Activated CD4-positive, alpha-beta T cell treated with anti-CD3 and anti-CD28 coated beads, Interleukin-2, amount 50 U/mL, for 24 hours (primary cell): ENCODE results near the gene DUOX1.

Source experiments
- DNase-seq, 2 donors: peaks; one replicate each; pipeline ENCODE4 v3.0.0-alpha.2; 2020; ENCODE audit warnings: low read depth in 1 of 2, low spot score in 1 of 2

The DUOX1 gene

DNA sequence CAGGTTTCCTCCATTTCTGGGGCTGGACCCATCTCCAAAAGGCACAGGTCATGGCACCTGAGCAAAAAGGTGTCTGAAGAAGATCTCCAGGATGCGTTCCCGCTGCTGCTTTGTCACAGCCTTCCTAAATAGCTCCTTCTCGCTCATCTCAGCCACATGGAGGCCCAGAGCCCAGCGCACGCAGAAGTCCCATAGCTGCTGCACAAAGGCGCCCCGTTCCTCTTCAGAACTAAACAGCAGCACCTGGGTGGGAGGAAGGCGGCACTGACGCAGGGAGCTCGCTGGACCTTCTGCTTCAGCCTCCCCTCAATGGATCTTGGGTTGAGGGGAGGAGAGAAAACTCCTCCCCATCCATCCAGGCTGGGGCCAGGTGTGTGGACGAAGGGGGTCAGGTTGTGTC, 24.2 kb upstream of the DUOX1 start:
- no peak for DNase-seq

DNA sequence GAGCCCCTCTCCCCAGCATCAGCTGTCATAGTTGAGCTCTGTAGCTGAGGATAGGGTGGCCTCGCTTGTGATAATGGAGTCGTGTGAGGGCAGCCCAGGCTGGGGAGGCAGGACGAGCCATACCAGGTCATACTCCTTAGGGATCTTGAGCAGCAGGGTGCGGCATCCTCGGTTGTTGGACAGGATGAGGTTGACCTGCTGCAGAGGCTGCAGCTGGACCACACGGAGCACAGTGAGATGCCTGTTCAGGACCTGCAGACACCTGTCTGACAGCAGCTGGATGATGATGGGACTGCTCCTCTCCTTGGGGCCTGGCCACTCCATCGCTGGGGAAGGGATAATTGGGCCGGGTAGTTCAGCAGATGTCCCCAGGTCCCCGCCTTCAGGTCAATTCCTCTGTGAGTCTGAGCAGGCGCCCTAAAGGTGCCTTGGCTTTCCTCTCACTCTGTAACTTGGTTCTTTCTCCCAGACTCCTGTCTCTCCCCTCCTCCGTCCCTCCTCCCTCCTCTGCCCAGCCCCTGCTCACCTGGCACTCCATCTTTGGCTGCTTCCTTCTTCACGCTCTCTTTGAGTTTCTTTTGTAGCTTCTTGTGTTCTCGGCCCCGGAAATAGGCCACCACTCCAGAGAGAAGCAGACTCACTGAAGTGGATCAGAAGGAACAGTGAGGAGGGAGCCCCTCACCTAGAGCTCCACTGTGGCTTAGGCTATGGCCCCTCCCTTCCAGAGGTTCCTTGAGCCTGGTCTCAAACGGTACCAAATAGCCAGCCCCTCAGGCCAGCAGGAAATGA, 23.6 kb upstream of the DUOX1 start:
- DNase-seq: no peak

DNA sequence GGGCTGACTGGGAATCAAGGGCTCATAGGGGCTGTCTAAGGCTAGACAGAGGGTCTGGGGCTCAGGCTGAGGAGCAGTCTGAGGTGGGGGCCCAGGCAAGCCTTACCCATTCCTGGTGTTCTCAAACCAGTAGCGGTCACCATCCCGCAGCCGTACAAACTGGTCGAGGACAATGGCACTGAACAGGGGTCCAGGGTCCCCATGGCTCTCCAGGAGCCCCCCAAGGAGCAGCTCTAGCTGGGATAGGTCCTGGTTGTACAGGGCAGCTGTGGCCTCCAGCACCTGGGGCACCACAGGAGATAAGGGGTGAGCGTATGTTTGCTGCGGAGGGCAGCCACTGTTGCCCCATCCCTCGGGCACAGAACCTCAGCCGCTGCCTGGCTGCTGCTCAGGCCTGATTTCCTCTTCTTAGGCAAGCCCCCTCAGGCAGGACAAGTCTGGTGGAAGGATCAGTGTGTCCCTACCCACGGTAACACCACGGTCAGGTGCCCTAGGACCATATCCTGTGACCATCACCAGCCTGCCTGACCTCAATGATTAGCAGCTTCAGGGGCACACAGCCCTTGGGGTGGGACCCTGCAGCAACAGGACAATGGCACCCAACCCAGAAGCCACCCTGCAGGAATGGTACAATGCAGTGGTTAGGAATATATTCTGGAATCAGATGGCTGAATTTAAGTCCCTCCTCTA, 21.7 kb upstream of the DUOX1 start:
- DNase-seq: no peak

- no peak for DNase-seq
These were observed 19.5 kb upstream of the DUOX1 start for GRCh38 chr15:45110256-45110820.

- DNase-seq: no peak
These were observed 18.2 kb upstream of the DUOX1 start for GRCh38 chr15:45111390-45112142.

GRCh38 chr15:45112143-45112590, 17.6 kb upstream of the DUOX1 start:
- DNase-seq: no peak

GRCh38 chr15:45112591-45113379, 17.0 kb upstream of the DUOX1 start:
- no peak for DNase-seq

- no peak for DNase-seq
These were observed 16.3 kb upstream of the DUOX1 start for GRCh38 chr15:45113380-45113990.

- DNase-seq: no peak
These were observed 15.6 kb upstream of the DUOX1 start, which contains the start of the genes DUOX2 and DUOXA2 for GRCh38 chr15:45114076-45114750. DUOX2 (minus strand) TSS chr15:45114172; CDS start chr15:45113411, 761 bp downstream. DUOXA2 (plus strand) TSS chr15:45114326; CDS start chr15:45114606, 280 bp downstream.

- no peak for DNase-seq
These were observed 15.1 kb upstream of the DUOX1 start for GRCh38 chr15:45114751-45115085.

- DNase-seq: no peak
These were observed 14.4 kb upstream of the DUOX1 start for GRCh38 chr15:45115312-45115820.

DNA sequence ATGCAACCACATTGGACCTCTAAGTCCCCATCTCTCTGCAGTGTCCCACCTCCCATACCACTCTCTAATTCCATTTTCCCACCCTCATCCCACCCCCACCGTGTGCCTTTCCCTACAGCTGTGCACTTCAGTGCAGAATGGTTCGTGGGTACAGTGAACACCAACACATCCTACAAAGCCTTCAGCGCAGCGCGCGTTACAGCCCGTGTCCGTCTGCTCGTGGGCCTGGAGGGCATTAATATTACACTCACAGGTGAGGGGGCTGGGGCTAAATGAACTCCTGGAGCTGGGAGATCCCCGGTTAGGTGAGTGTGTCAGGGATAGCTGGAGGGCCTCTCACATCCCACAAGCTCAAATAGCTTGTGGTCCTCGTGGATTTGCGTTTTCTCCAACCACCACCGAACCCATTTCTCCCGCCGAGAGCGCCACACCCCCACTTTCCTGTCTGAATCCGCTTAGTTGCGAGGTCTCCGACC, 13.8 kb upstream of the DUOX1 start:
- no peak for DNase-seq

GRCh38 chr15:45116482-45117307, 13.1 kb upstream of the DUOX1 start:
- no peak for DNase-seq

DNA sequence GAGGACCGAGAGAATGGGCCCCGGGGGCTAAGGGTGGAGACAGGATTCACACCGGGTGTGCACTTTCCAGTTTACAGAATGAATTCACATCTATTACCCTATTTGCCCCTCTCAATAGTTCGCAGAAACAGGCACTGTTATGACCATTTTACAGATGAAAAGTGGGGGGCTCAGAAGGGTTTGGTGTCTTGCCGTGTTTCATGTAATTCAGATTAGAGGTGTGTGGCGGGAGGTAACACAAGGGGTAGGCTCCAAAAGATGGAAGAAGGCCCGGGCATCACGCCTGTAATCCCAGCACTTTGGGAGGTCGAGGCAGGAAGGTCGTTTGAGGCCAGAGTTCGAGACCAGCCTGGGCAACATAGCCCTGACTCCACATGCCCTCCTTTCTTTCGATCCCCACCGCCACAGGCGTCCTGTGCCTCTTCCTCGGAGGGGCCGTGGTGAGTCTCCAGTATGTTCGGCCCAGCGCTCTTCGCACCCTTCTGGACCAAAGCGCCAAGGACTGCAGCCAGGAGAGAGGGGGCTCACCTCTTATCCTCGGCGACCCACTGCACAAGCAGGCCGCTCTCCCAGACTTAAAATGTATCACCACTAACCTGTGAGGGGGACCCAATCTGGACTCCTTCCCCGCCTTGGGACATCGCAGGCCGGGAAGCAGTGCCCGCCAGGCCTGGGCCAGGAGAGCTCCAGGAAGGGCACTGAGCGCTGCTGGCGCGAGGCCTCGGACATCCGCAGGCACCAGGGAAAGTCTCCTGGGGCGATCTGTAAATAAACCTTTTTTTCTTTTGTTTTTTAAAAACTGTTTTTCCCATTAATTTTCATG, 12.3 kb upstream of the DUOX1 start:
- DNase-seq: no peak

- peak; percentile 65 to 78 for DNase-seq
These were observed 11.6 kb upstream of the DUOX1 start for GRCh38 chr15:45118131-45118588.

DNA sequence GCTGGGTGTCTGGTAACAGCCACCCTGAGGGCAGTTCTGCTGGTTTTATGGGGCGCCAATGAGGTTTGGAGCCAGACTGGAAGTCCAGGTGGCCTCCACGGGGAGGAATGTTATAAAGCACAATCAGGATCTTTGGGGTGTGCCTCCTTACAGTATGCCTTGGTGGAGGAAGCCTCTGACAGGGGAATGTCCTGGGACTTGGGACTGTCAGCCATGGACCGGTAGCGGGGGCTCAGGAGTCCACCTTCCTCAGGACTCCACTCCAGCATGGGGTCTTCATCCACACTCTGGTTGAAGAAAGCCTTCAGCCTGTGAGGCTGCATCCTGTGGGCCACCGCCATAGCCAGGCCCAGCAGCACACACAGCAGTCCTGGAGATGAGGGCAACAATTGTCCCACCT, 10.8 kb upstream of the DUOX1 start:
- no peak for DNase-seq
